ES-I3 (cell line): ENCODE results near the gene ROM1.
"Not testable (repeated sequence)": the region's sequence is repeated elsewhere in the genome, so short reads cannot be mapped to it uniquely, and the experiment has no call there.

Experiments
- H3K36me3 ChIP-seq: 2 replicates; pipeline ENCODE4 v1.6.1; 2013; ENCODE audit warnings: mild to moderate bottlenecking, low read length, control low read depth, moderate library complexity; ENCODE audit not compliant: insufficient read depth
- H3K4me1 ChIP-seq: 2 replicates; pipeline ENCODE4 v1.6.1; 2013; ENCODE audit warnings: mild to moderate bottlenecking, control low read depth, low read length; ENCODE audit not compliant: insufficient read depth
- H3K9ac ChIP-seq: 2 replicates; pipeline ENCODE4 v1.6.1; 2013; ENCODE audit warnings: low read depth, mild to moderate bottlenecking, low read length, moderate library complexity
- H3K9me3 ChIP-seq: 2 replicates; pipeline ENCODE4 v1.6.1; 2013; ENCODE audit warnings: mild to moderate bottlenecking, low read length, moderate library complexity; ENCODE audit not compliant: control insufficient read depth, insufficient read depth

ROM1 gene, protein sequence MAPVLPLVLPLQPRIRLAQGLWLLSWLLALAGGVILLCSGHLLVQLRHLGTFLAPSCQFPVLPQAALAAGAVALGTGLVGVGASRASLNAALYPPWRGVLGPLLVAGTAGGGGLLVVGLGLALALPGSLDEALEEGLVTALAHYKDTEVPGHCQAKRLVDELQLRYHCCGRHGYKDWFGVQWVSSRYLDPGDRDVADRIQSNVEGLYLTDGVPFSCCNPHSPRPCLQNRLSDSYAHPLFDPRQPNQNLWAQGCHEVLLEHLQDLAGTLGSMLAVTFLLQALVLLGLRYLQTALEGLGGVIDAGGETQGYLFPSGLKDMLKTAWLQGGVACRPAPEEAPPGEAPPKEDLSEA

DNA sequence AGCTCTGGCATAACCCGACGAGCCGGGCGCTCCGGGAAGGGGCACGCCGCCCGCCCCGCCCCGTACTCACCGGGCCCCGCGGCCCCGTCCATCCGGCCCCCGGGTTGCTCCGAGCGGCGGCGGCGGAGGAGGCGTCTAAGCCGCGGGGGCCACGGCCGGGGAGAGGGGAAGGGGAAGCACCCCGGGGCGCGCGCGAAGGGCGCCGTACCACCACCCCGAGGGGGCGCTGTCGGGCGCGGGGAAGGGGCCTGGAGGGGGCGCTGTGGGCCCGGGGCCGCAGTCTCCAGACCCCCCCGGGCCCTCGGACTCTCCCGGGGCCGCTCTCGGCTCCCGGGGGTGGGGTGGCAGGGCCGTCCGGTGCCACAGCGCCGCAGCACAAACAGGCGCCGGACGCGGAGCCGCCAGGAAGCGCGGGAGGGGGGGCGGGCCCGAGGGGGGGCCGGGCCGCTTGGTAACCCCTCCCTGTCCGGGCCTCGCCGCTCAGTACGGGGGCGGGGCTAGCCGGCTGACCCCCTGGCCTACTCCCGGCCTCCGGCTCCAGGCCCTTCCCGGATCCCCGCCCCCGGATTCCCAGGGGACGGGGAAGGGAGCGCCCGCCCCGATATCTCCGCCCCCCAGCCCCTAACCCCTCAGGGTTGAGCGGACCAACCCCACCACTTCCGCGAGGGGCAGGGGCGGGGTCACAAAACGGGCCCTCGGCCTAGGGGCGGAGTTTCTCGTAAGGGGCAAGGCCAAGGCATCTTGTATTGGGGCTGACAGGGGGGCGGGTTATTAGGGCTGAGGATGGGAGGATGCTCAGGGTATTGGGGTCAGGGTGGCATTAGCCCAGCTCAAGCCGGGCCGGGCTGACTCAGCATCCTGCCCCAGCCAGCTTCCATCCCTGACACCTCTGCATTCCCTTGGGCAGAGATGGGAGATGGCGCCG lies at the start of gene ROM1, which contains the start of gene EML3:
ROM1 (plus strand) TSS at position 892 of the 925 bp plus-strand sequence; CDS start at position 917, 25 bp downstream.
EML3 (minus strand) TSS at position 410 of the 925 bp plus-strand sequence; CDS start at position 92, 318 bp downstream.
- Histone ChIP-seq H3K36me3 (no peaks in the 10 kb centered on the region), H3K4me1 (peaks cover 12% of the 10 kb centered on the region; the same call in 1 of the 2 replicates), H3K9ac (peak within 1 kb of the TSS; percentile 62), H3K9me3 (no peaks in the 10 kb centered on the region)

GRCh38 chr11:62565100-62565802 lies 47.8 kb upstream of the ROM1 start:
- H3K4me1 ChIP-seq: peaks cover 13% of the 10 kb centered on the region
- peaks cover 38% of the 10 kb centered on the region for H3K36me3 ChIP-seq
- no peaks in the 10 kb centered on the region for H3K9me3 ChIP-seq
- H3K9ac ChIP-seq: no peak overlapping the region

GRCh38 chr11:62566247-62566646 lies 46.8 kb upstream of the ROM1 start:
- H3K4me1 ChIP-seq: peaks cover 5% of the 10 kb centered on the region

GRCh38 chr11:62567018-62567633 lies 45.9 kb upstream of the ROM1 start:
- Histone ChIP-seq H3K9me3 (no peaks in the 10 kb centered on the region), H3K9ac (no peak overlapping the region), H3K36me3 (peaks cover 55% of the 10 kb centered on the region), H3K4me1 (peaks cover 8% of the 10 kb centered on the region)

More at GRCh38 chr11:62566247-62566646, 46.8 kb upstream of the ROM1 start:
- no peaks in the 10 kb centered on the region for H3K9me3 ChIP-seq
- no peak overlapping the region for H3K9ac ChIP-seq
- peaks cover 46% of the 10 kb centered on the region for H3K36me3 ChIP-seq

GRCh38 chr11:62569611-62570010 lies 43.4 kb upstream of the ROM1 start:
- Histone ChIP-seq H3K9me3 (no peaks in the 10 kb centered on the region), H3K36me3 (peaks cover 62% of the 10 kb centered on the region), H3K9ac (no peak overlapping the region), H3K4me1 (peaks cover 12% of the 10 kb centered on the region)

DNA sequence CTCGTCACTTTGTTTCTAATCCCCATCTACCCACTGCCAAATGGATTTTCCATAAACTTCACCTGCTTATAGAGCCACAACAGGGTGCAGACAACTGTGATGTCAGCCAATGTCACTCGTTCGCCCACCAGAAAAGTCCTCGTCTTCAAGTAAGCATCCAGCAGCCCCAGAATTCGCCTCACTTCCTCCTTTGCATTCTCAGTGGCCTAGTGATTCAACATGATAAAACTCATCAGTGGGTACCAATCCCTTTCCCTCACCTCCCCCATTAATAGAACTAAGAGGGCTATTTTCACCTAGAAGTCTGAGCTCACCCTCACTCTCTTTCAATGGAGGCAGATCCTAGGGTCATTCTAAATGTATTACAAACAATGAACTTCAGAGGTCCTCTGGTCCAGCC lies 42.2 kb upstream of the ROM1 start:
- not testable (repeated sequence) for H3K9me3 ChIP-seq, H3K9ac ChIP-seq
- Histone ChIP-seq H3K36me3 (peaks cover 53% of the 10 kb centered on the region), H3K4me1 (peaks cover 18% of the 10 kb centered on the region)

DNA sequence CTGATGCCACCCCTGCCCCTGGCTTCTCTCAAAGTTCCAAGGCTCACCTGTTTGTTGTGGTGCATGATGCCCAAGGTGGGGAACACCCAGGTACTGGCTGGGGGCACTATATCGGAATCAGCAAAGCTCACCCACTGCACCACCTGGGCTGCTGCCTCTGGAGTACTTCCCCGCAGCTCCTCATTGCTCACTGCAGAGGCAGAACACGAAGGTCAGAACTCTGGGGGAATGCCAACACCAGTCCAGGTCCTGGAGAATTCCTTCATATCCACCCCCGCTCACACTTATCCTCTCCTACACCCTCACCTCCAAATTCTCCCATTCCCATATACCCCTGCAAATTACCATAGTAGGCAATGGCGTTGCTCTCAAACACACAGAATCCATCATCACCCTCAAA lies 41.6 kb upstream of the ROM1 start:
- peaks cover 18% of the 10 kb centered on the region for H3K4me1 ChIP-seq
- H3K9ac ChIP-seq: peak overlapping the region; percentile 99; the same call in 1 of the 2 replicates
- H3K36me3 ChIP-seq: peaks cover 47% of the 10 kb centered on the region
- not testable (repeated sequence) for H3K9me3 ChIP-seq

GRCh38 chr11:62572431-62572830 lies 40.6 kb upstream of the ROM1 start:
- no peaks in the 10 kb centered on the region for H3K9me3 ChIP-seq
- H3K9ac ChIP-seq: peak overlapping the region; percentile 99
- H3K4me1 ChIP-seq: peaks cover 18% of the 10 kb centered on the region
- H3K36me3 ChIP-seq: peaks cover 42% of the 10 kb centered on the region

- Histone ChIP-seq H3K36me3 (peaks cover 41% of the 10 kb centered on the region), H3K9ac (peak overlapping the region; percentile 99), H3K4me1 (peaks cover 18% of the 10 kb centered on the region), H3K9me3 (no peaks in the 10 kb centered on the region)
Observed at GRCh38 chr11:62573006-62573591, 40.0 kb upstream of the ROM1 start.

- Histone ChIP-seq H3K36me3 (peaks cover 40% of the 10 kb centered on the region), H3K9ac (peak within 1 kb of the TSS; percentile 99), H3K9me3 (no peaks in the 10 kb centered on the region), H3K4me1 (peaks cover 18% of the 10 kb centered on the region)
Observed at GRCh38 chr11:62573592-62574362, 39.3 kb upstream of the ROM1 start, which contains the start of gene EEF1G. Gene EEF1G, minus strand, starts transcription at chr11:62573891. Its CDS starts 49 bp downstream, at chr11:62573842.

- Histone ChIP-seq H3K9me3 (no peaks in the 10 kb centered on the region), H3K4me1 (peaks cover 18% of the 10 kb centered on the region), H3K36me3 (peaks cover 35% of the 10 kb centered on the region), H3K9ac (peak overlapping the region; percentile 77)
Observed at GRCh38 chr11:62574363-62575071, 38.5 kb upstream of the ROM1 start.

DNA sequence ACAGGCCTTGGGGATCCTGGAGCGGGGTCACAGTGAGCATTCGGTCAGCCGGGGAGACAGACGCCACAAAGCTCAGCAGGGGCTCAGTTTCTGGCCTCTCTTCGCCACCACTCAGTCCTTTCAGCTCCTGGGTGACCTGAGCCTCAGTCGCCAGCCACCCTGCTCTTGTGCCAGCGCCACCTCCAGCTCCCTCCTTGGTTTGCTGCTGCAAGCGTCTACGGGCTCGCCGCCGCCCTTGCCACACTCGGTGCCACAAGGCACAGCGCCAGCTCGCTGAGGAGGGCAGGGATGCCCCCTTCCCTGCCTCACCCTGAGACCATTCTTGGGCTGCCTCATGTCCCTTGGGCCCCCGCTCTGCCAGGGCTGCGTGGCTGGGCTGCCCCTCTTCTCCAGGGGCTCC lies 37.9 kb upstream of the ROM1 start:
- peak overlapping the region; percentile 77 for H3K9ac ChIP-seq
- no peaks in the 10 kb centered on the region for H3K9me3 ChIP-seq
- peaks cover 32% of the 10 kb centered on the region for H3K36me3 ChIP-seq
- H3K4me1 ChIP-seq: peaks cover 18% of the 10 kb centered on the region
